COR-L47 (cell line): ENCODE measurements around the gene CFAP46.
"Not testable (repeated sequence)": the region's sequence is repeated elsewhere in the genome, so short reads cannot be mapped to it uniquely, and the experiment has no call there.

Source experiments
- DNase-seq: peaks from one replicate; lab custom pipeline; 2025; lab: John Stamatoyannopoulos, UW

Gene CFAP46

GRCh38 chr10:132843276-132843675 is 99.1 kb downstream of the CFAP46 start:
- not testable (repeated sequence) for DNase-seq

DNA sequence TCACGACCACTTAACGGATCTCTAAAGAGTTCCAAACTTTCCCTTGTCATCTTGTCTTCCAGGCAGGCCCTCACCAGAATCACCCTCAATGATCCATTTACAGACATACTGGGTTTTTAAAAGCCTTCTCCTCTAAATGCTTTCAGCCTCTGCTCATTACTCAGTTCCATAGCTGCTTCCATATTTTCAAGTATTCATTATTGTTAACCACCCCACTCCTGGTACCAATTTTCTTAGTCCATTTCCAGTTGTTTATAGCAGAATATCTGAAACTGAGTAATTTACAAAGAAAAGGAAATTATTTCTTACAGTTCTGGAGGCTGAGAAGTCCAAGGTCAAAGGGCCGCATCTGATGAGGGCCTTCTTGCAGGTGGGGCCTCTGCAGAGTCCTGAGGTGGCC is 100.0 kb downstream of the CFAP46 start:
- DNase-seq, result no peak

GRCh38 chr10:132841615-132841975 is 100.8 kb downstream of the CFAP46 start:
- DNase-seq, result no peak

DNA sequence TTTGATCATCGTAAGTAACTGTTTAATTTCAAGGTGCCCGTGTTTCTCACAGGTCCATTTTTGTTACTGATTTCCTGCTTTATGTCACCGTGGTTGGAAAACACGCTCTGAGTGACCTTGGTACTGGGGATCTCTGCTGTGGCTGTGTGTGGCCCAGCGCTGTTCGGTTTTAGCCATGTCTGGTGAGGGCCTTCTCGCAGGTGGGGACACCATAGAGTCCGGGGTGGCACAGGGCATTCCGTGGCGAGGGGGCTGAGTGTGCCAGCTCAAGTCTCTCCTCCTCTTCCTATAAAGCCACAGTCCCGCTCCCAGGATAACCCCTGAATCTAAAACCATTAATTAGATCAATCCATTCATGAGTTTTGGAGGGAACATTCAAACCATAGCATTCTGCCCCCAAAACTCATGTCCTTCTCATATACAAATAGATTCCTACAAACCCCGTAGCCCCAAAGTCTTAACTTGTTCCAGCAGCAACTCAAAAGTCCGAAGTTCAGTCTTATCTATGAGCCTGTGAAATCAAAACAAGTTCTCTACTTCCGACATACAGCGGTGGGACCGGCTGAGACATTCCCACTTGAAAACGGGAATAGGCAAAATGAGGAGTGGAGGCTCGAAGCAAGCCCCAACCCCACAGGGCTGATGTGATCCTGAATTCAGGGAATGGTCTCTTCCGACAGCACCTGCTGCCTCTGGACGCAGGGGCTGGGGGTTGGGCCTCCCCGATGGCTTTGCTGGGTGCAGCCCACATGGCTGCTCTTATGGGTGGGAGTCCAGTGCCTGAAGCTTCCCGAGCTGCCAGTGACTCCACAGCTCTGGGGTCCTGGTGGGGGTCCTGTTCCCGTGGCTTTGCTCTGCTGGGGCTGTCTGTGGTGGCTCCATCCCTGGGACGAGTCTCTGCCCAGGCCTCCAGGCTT is 101.4 kb downstream of the CFAP46 start:
- DNase-seq, result no peak

GRCh38 chr10:132839061-132839460 is 103.3 kb downstream of the CFAP46 start:
- DNase-seq, result no peak

GRCh38 chr10:132838346-132838970 is 103.9 kb downstream of the CFAP46 start:
- no peak for DNase-seq

DNA sequence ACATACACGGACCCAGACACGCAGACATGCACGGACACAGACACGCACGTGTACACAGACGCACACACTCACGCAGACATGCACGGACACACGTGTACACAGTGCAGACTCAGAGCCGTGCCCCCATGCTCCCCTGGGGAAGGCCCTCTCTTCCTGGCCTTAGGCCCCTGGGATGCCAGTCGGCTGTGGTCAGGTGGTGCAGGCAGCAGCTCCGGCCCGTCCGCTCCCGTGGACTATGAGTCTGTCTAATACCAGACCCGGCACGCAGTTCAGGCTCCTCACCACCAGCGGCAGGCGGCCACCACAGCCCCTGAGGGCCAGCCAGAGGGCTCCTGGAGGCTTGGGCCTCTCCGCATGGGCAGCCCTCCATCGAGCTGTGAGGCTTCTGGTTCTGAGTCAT is 104.5 kb downstream of the CFAP46 start:
- DNase-seq, result no peak

DNA sequence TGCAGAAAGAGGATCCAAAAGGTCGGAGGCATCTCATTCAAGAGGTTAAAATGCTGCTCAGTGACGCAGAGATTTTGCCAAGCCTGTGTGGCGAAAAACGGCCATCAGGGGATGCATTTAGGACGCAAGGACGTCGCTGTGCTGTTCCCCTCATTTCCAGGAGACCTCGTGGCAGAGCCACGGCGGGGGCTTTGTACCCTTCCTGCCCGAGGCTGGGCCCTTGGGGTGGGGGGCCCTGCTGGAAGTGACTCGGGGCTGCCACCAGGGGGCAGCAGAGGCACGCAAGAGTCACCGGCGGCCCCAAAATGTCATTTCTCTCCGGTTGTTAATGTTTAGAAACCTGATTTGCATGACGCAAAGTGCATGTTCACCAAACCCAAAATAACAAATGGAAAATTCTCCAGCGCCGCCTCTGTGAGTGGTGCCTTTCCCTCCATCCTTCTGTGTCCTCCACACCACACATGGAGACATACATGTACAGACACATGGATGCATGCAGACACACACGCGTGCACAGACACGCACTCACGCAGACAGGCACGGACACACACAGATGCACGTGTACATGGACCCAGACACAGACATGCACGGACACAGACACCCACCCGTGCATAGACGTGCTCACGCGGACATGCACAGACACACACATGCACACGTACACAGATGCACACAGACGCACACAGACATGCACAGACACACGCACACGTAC is 105.4 kb downstream of the CFAP46 start:
- no peak for DNase-seq

GRCh38 chr10:132836248-132836831 is 106.0 kb downstream of the CFAP46 start:
- DNase-seq, result no peak

DNA sequence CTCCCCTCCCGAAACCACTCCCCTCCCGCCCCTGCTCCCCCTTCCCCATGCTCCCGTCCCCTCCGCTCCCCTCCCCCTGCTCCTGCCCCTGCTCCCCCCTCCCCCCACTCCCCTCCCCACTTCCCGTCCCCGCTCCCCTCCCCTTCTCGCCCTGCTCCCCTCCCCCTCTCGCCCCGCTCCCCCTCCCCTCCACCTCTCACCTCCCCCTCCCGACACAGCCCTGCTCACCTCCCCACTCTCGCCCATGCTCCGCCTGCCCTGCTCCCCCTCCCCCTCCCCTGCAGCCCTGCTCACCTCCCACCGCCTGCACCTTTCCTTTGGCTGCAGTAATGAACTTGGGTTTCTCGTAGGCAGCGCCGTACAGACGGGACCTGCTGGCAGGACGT is 106.5 kb downstream of the CFAP46 start:
- DNase-seq, result no peak

DNA sequence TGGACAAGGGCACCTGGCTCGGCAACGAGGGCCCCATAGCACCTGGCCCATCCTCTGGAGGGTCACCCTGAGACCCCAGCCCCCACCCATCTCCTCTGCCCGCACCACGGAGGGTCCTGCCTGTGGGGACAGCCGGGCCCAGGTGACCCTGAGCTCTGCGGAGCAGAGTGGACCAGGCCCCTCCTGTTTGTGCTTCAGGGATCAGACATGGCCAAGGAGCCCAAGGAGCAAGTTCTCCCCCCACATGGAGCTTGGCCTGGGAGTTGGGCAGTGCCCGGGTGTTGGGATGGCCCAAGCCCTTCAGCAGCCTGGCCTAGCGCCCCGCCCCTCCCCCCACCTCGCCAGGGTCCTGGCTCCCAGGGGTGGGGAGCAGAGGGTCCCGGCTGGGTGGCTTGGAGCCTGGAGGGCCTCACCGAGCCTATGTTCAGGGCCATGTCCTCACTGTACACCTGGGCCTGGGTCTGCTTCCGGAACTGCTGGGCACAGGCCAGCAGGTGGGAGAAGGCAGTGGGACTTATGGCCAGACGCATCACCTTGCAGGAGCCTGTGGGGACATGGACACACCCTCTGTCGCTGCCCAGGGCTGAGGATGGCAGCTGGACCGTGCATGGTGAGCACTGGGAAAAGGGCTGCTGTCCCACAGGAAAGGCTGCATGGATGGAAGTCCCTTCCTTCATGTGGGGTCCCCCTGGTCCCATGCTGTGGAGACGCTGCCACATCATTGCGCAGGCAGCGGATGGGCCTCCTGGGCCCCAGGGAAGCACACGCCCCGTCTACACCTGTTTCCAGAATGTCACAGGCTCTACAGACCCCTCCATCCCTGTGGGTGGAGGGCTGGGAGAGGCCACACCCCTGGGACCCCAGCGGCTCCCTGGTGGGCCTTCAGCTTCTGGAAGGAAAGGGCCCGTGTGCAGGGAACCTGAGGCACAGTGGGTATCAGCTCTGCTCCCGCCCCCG is 107.2 kb downstream of the CFAP46 start:
- no peak for DNase-seq

DNA sequence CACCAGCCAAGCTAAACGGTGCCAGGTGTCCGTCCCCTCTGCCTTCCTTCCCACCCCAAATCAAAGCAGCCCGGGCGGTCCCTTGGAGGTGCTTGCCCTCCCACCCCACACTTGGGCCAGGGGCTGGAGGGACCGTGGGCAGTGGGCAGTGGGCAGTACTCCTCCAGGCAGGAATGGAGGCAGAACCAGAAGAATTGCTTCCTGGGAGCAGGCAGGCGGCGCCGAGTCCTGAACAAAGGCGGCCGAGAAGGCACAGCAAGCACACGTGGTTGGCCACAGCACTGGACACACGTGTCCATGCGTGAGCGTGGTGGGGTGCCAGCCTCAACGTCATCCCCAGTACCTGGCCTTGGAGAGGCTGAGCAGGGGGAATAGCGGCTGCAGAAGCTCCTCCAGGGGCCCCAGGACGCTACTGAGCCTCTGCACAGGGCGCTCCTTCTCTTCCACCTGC is 108.0 kb downstream of the CFAP46 start:
- no peak for DNase-seq

DNA sequence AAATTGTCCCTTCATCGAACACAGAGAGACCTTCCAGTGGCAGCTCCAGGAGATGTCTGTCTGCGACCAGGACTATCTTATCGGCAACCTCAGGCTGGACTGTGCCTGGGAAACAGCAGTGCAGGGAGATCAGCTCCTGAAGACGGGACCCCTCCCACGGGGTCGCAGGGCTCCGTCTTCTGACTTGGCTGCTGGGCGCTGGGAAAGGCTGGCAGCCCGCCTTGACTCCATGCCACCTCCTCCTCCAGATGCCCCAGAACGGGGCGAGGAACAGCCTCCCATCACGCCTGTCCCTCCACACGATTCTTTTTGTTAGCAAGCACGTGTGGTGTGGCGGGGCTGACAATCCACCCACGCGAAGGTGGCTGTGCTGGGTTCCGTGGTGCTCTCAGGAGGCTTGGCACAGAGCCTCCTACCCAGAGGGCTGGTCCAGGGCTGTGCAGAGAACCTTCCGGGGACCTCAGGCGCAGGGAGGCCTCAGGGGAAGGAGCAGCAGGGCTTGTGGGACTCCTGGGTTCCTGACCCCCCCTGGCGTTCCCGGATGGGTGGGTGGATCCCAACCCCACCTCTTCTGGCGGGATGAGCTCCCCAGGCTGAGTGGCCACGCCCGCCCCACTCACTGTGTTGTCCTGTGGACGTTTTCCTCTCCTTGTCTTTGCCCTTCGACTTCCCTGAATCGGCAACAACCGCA is 108.8 kb downstream of the CFAP46 start:
- DNase-seq, result no peak

DNA sequence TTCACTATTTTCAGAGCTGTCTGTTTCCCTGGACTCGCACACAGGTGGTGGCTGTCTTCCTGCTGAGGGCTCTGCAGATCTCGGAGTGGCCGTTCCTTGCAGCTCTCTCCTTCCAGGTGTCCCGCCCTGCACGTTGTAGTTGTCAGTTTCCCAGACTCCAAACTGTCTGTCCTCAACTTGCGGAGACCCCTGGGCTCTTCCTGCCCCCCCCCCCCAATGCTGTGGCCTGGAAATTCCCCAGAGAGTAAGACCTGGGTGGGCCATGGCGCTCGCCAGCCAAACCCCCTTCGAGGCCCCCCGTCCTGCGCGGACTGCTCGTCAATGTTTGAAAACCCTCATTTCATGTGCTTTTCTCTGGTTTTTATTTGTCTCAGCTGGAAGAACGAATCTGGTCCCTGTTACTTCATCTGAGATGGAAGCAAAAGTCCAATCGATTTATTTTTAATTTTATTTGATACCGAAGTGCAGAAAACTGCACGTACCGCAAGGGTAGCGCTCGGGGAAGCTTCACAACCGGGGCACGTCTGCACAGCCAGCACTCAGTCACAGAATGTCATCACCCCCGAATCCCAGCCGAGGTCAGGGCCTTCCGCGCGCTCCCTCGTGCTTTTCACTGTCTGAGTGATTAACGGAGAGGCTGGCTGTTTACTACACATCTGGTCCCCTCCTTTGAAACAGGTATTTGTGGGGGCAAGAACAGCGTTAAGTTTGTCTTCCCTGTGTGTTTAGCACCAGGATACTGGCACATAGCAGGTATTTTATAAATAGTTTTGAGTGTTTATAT is 110.0 kb downstream of the CFAP46 start:
- no peak for DNase-seq

DNA sequence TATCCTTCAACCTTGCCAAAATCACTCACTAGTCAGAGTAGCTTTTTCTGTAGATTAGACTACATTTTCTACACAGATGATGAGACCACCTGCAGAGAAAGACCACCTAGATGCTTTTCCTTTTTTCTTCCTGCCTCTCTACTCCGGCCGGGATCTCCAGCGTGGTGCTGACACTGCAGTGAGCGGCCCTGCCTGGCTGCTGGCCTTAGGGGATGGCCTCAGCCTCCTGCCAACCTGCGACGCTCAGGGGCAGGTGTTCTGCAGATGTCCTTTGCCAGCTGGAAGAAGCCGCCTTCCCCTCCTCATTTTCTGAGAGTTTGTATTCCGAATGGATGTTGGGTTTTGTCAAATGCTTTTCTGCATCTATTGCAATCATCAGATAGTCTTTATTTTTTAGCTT is 113.0 kb downstream of the CFAP46 start:
- no peak for DNase-seq

DNA sequence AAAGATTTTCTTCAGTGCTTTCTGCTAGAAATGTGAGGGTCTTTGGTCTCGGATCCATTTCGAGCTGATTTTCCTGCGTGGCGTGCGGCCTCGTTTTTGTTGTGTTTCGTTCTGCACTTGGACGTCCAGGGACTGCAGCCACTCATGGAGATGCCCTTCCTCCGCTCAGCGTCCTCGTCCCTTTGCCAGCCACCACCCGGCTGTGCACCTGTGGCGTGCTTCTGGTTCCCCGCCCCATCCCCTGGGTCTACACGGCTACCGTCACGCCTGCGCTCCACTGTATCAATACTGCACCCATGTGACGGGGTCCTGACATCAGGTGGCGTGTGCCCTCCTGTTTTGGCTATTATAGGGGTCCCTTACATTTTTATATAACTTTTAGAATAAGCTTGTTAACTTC is 113.7 kb downstream of the CFAP46 start:
- no peak for DNase-seq

DNA sequence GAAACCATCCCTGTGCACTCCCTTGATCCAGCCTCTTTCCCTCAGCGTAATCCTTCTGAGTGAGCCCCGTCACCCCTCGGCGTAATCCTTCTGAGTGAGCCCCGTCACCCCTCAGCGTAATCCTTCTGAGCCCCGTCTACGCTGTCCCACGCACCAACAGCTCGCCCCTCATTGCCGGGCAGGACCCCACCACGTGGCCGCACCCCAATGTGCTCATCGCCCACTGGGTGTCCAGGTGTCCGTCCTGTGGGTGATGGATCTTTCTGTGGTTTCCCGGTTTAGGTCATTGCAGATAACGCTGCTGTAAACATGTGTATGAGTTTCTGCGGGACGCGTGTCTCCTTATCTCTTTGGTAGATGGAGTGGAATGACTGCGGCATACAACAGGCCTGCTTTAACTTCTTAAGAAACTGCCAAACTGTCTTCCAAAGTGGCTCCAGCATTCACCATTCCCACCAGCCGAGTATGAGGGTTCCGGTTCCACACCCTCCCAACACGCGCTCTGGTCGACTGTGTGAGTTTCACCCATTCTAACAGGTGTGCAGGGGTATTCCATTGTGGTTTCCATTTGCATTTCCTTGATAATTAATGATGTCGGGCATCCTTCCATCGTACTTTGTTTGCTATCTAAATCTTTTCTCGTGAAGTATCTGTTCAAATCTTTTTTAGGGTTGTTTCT is 114.4 kb downstream of the CFAP46 start:
- no peak for DNase-seq

GRCh38 chr10:132827423-132827789 is 115.0 kb downstream of the CFAP46 start:
- no peak for DNase-seq
